Ishikawa (cell line): ENCODE results near the gene HOXA13.

ENCODE experiments used
- CEBPB ChIP-seq: IDR thresholded peaks from 2 replicates; pipeline ENCODE4 v1.6.1; 2012
- CREB1 ChIP-seq: IDR thresholded peaks from 2 replicates; pipeline ENCODE4 v1.6.1; 2012; ENCODE audit warnings: low read depth
- EGR1 ChIP-seq: IDR thresholded peaks from 2 replicates; pipeline ENCODE4 v1.6.1; 2012
- EP300 ChIP-seq: IDR thresholded peaks from 2 replicates; pipeline ENCODE4 v1.6.1; 2012; ENCODE audit warnings: borderline replicate concordance
- FOXM1 ChIP-seq: IDR thresholded peaks from 2 replicates; pipeline ENCODE4 v1.6.1; 2012; ENCODE audit warnings: low read depth, borderline replicate concordance
- NFIC ChIP-seq: IDR thresholded peaks from 2 replicates; pipeline ENCODE4 v1.6.1; 2012
- RAD21 ChIP-seq: IDR thresholded peaks from 2 replicates; pipeline ENCODE4 v1.6.1; 2012; ENCODE audit warnings: low read depth
- TAF1 ChIP-seq: IDR thresholded peaks from 2 replicates; pipeline ENCODE4 v1.6.1; 2012; ENCODE audit warnings: low read depth, mild to moderate bottlenecking
- TCF12 ChIP-seq: IDR thresholded peaks from 2 replicates; pipeline ENCODE4 v1.6.1; 2012; ENCODE audit warnings: low read depth
- TEAD4 ChIP-seq: IDR thresholded peaks from 2 replicates; pipeline ENCODE4 v1.6.1; 2012
- YY1 ChIP-seq: IDR thresholded peaks from 2 replicates; pipeline ENCODE4 v1.6.1; 2012; ENCODE audit warnings: low read depth
- ZBTB7A ChIP-seq: IDR thresholded peaks from 2 replicates; pipeline ENCODE4 v1.6.1; 2012; ENCODE audit warnings: low read depth
- TF ChIP-seq, protein P1 (sequence below): IDR thresholded peaks from 2 replicates; pipeline ENCODE4 v1.6.1; 2012
- TF ChIP-seq, protein P2 (sequence below): IDR thresholded peaks from 2 replicates; pipeline ENCODE4 v1.6.1; 2012; ENCODE audit warnings: low read depth, mild to moderate bottlenecking
- TF ChIP-seq, protein P3 (sequence below): IDR thresholded peaks from 2 replicates; pipeline ENCODE4 v1.6.1; 2012

HOXA13 gene

DNA sequence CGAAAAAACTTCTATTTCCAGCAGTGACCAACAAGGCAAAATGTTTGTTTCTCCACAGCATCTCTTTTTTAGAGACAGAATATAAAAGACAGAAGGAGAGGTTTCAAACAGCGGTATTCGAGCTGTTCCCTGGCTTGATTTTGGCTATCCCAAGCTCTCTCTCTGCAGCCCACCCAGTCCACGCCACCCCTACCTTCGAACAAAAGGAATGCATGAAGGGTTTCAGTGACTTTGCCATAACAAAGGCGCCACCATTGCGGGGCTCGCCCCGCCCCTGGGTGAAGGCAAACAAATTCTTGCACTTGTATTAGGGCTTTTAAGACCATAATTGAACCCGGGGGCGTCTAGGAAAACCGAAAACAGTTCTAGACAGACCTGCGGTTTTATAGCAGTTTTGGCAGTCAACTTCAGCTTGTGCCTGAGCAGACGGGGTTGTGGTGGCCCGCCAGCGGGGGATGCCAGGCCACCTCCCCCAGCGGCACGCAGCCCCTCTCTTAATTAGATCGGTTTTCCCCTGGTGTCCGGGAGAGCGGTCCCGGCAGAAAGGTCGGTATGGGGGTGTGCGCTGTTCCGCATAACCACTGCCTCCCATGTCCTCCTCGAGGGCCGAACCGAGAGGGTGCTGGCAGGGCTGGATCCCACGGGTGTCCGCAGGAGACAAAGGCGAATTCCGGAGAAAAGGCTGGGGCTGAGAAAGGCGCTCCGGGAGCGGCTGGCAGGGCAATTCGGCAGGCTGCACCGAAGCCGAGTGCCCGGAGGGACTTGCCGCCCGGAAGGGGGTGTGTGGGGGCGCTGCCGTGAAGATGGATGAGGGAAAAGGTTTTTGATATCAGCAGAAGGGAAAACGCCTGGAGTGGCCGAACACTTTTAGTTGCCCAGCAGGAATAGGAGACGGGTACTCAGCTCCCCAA, 12.2 kb downstream of the HOXA13 start:
- TF ChIP-seq TCF12 = no peak
- TF ChIP-seq CEBPB = no peak
- TF ChIP-seq, protein P1, sequence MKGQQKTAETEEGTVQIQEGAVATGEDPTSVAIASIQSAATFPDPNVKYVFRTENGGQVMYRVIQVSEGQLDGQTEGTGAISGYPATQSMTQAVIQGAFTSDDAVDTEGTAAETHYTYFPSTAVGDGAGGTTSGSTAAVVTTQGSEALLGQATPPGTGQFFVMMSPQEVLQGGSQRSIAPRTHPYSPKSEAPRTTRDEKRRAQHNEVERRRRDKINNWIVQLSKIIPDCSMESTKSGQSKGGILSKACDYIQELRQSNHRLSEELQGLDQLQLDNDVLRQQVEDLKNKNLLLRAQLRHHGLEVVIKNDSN = no peak
- TF ChIP-seq NFIC = no peak
- no peak for TF ChIP-seq EP300
- TF ChIP-seq FOXM1 = no peak
- TF ChIP-seq, protein P2, sequence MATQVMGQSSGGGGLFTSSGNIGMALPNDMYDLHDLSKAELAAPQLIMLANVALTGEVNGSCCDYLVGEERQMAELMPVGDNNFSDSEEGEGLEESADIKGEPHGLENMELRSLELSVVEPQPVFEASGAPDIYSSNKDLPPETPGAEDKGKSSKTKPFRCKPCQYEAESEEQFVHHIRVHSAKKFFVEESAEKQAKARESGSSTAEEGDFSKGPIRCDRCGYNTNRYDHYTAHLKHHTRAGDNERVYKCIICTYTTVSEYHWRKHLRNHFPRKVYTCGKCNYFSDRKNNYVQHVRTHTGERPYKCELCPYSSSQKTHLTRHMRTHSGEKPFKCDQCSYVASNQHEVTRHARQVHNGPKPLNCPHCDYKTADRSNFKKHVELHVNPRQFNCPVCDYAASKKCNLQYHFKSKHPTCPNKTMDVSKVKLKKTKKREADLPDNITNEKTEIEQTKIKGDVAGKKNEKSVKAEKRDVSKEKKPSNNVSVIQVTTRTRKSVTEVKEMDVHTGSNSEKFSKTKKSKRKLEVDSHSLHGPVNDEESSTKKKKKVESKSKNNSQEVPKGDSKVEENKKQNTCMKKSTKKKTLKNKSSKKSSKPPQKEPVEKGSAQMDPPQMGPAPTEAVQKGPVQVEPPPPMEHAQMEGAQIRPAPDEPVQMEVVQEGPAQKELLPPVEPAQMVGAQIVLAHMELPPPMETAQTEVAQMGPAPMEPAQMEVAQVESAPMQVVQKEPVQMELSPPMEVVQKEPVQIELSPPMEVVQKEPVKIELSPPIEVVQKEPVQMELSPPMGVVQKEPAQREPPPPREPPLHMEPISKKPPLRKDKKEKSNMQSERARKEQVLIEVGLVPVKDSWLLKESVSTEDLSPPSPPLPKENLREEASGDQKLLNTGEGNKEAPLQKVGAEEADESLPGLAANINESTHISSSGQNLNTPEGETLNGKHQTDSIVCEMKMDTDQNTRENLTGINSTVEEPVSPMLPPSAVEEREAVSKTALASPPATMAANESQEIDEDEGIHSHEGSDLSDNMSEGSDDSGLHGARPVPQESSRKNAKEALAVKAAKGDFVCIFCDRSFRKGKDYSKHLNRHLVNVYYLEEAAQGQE = no peak
- TF ChIP-seq TAF1 = no peak
- no peak for TF ChIP-seq CREB1
- TF ChIP-seq TEAD4 = no peak
- no peak for TF ChIP-seq EGR1

DNA sequence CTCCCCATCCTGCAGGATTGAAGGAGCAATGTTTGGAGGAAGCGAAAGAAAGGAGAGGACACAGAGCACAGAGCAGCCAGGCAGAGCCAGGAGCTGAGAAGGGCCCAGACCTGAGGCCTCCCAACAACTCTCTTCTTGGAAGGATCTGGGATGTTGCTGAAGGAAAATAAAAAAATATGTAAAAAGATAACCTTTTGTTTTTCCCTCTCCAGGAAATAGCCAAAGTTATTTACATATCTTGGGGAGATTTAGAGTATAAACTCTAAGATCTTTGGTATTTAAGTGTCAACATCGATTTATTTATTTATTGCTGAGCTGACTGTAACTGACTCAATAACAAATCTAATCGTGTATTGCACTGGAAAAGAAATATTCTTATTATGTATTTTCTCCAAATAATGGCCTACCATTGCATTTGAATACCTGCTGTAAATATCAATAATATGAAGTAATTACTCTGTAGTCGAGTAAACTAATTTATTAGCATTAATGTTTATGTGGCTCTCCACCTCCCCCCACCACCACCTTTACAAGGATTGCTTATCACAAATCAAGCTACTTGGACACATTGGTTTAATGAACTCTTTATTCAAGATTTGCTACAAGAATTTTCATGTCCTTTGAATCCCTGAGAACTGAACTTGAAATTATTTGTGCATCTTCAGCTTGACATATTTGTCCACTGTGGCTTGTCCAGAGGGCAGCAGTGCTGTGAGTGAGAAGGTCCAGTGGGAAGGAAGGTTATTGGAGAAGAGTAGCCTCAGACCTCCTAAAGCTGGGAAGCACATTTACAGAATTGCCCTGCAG, 13.0 kb downstream of the HOXA13 start:
- TF ChIP-seq, protein P2 = no peak
- no peak for TF ChIP-seq TEAD4
- TF ChIP-seq CREB1 = no peak
- TF ChIP-seq EGR1 = no peak
- no peak for TF ChIP-seq YY1
- TF ChIP-seq ZBTB7A = no peak
- TF ChIP-seq FOXM1 = no peak
- TF ChIP-seq, protein P3, sequence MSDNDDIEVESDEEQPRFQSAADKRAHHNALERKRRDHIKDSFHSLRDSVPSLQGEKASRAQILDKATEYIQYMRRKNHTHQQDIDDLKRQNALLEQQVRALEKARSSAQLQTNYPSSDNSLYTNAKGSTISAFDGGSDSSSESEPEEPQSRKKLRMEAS = no peak
- TF ChIP-seq TAF1 = no peak
- TF ChIP-seq, protein P1 = no peak

DNA sequence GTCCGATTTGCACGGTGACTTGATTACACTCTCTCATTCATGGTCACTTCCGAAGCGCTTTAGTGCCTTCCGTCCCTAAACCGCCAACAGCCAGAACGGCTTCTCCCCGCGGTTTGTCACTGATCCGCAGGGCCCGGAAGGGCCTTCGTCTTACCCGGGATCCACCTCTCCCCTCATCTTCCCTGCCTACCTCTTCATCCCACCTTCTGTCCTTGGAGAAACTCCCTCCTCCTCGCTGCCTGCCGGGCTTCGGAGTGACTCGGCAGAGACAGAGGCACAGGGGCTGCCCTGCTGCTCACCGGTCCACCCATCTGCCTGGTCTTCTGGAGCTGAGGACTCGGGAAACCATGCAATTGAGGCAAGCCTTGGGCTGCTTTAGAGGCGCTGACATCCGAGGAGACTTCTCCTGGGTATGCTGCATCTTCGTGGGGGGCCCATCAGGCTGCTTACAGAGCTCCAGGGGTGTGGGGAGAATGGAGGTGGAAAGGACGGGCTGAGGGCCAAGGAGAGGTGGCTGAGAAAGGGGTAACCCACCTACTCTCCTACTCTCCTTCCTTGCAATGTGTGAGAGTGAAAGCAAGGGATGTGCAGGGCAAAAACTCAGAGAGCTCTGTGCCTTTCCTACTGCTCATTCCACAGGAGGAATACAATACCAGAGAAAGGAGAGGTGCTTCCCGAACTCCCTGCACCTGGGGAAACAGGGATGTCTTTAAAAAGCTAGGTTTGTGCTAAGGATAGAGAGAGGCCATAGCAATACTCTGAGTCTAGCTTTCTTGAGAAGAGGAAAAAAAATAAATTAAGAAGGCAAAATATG, 13.8 kb downstream of the HOXA13 start:
- TF ChIP-seq TEAD4 = no peak
- no peak for TF ChIP-seq EGR1
- no peak for TF ChIP-seq EP300
- no peak for TF ChIP-seq CREB1
- TF ChIP-seq, protein P3 = no peak
- no peak for TF ChIP-seq CEBPB
- TF ChIP-seq YY1 = no peak
- no peak for TF ChIP-seq TCF12
- TF ChIP-seq ZBTB7A = no peak
- TF ChIP-seq, protein P1 = no peak
- no peak for TF ChIP-seq RAD21
- TF ChIP-seq, protein P2 = no peak
- no peak for TF ChIP-seq TAF1
- no peak for TF ChIP-seq FOXM1
